SH-SY5Y (cell line): Measurements from ENCODE around the gene HNRNPUL2.

Experiments
- GATA2 ChIP-seq: IDR thresholded peaks from 2 replicates; pipeline ENCODE4 v1.6.1; 2011; ENCODE audit warnings: mild to moderate bottlenecking, low read depth, low read length
- GATA3 ChIP-seq: IDR thresholded peaks from 2 replicates; pipeline ENCODE4 v1.6.1; 2011; ENCODE audit warnings: low read depth, mild to moderate bottlenecking, low read length, moderate library complexity

- TF ChIP-seq GATA2 (no peak), GATA3 (no peak)
These were observed 39.5 kb downstream of the HNRNPUL2 start for GRCh38 chr11:62687508-62688396.
